NCI-H526 (cell line): ENCODE results near the gene TBL1Y.
"Not testable (repeated sequence)": the region's sequence is repeated elsewhere in the genome, so short reads cannot be mapped to it uniquely, and the experiment has no call there.

Source experiments
- DNase-seq, 2 experiments: peaks; one replicate each; lab custom pipeline; 2025; lab: John Stamatoyannopoulos, UW

TBL1Y gene

DNA sequence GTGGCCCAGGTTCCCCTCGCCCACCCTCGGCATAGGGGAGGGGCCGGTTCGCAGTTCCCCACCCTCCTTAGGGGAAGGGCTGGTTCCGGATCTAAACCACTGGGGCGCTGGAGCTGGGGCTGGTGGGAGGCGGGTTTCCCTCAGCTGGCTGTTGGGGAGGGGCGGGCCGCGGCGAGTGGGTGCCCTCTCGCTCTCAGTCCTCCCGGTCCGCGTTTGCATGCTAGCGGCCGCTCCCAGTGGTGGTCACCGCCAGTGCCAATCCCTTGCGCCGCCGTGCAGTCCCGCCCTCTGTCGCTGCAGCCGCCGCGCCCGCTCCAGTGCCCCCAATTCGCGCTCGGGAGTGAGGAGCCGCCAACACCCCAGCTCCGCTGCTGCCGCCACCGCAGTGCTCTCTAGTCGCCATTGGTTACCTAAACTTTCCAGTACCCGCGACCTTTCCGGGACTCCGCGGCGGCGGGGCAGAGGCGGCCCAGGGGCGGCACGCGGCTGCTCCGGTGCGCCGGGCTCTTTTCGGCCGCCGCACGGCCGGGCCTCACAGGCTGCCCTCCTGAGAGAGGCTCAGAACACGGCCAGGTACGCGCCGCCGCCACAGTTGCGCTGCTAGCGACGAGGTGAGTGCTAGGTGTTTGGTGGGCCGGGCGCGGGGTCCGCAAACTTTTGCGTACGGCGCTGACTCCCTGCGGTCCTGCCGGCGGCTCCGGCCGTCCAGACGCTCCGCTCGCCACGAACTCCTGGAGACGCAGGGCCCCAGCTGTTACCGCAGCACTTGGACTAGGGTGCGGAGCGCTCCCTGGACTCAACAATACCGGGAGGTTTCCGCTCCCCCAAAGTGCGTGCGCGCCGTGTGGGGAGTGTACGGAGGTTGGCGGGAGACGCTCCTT, at the start of gene TBL1Y:
Gene TBL1Y (plus strand): TSS at position 326 of the 881 bp plus-strand sequence. CDS start 114,388 bp downstream, outside the sequence.
- DNase-seq: peak in 1 of 2 experiments; percentile 0

DNA sequence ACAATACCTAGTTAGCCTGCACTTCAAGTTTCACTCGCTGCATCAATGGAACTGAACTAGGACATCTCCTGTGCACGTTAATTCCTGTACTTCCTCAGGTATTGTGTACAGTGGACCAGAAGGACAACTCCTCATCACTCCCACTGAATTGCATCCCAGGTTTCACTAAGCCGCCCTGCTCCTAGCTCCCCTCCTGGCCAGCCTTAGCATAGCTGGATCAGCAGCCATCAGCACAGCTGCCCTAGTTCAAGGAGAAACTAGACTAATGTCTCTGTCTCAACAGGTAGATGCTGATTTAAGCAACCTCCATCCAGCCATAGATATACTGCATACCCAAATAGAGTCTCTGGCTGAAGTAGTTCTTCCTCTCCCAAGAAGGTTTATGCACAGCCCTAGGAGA, 16.0 kb upstream of the TBL1Y start:
- DNase-seq: no peak

DNA sequence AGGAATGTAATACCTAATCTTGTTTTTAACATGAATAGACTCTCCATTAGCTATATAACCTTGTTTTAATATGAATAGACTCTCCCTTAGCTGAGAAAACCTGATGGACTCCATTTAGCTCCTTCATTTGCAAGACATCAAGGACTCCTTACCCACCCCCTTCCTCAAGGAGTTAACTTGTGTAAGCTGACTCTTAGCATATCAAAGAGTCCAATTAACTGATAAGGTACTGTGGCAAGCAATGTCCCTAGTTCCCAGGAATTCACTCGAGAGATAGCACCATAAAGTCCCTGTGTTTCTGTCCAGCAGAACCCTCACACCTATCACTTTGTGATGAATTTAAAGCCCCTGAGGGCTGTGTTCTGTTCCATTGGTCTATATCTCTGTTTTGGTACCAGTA, 15.3 kb upstream of the TBL1Y start:
- no peak for DNase-seq

DNA sequence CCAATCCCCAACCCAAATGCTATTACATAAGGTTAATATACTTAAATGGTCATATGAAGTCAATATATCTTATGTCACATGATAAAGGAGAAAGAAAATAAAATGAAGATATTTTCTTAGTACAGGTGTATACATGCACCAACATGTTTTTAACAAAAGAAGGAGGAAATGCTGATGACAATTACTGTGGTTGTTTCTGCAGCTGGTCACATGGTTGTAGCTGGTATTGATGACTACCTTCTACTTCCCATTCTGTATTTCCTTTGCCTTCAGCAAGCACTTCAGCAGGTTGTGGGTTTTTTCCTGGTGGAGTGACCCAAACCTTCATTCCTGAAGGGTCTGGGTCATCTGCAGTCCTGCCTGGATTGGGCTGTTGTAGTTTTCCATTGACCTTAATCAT, 8.4 kb upstream of the TBL1Y start:
- DNase-seq: not testable (repeated sequence)

DNA sequence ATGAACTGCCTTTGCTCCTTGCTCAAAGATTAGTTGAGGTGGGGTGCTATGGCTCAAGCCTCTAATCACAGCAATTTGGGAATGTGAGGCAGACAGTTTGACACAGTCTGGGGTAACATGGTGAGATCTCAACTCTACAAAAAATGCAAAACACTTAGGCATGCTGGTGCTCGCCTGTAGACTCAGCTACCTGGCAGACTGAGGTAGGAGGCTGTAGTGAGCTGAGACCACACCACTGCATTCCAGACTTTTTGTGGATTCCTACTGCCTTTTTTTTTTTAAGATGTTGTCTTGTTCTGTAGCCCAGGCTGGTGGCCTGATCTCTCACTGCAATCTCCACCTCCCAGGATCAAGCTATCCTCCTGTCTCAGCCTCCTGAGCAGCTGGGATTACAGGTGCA, 2.9 kb upstream of the TBL1Y start:
- no peak for DNase-seq

DNA sequence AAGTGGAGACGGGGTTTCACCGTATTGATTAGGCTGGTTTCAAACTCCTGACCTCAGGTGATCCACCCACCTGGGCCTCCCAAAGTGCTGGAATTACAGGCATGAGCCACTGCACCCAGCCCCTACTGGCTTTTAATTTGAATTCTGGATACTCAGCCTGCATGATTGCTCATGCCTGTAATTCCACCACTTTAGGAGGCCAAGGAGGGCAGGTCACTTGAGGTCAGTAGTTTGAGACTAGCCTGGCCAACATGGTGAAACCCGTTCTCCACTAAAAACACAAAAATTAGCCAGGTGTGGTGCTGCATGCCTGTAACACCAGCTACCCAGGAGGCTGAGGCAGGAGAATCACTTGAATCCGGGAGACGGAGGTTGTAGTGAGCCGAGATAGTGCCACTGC, 2.5 kb upstream of the TBL1Y start:
- not testable (repeated sequence) for DNase-seq

DNA sequence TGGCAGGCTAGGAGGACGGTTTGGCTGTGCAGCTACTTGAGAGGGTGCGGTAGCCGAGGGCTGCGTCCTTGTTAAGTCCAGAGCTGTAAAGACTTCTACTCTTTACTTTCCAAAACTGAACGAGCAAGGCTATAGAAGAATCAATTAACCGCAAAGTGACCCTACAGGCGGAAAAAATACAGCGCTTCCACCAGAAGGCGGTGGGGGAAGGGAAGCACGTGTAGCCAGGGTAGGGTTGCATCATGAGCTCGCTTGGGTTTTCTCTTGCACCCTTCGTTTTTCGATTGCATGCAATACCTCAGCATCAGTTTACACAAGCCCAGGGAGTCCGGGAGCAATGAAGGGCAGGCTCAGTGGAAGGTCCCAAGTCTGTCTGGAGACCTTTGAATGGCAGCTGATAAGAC, 1.4 kb upstream of the TBL1Y start:
- peak in 1 of 2 experiments; percentile 2 for DNase-seq

DNA sequence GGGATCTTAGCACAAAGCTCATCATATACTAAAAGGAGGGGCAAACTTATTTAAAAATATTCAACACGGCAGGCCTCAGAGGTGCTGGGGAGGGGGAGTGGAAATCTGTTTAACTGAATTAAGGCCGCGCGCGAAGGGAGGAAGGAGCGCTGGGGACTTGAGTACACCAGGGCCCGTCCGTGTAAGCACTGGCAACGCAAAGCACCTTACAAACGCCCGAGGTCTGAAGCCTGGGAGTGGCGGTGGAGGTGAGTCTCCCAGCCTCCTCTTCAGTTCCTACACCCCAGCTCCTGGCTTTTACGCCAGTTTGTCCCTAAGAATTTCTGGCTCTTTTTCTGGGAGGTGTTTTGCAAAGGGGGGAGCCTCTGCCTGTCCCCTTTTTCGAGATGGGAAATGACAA, 641 bp upstream of the TBL1Y start:
- DNase-seq: peak in 1 of 2 experiments; percentile 0

DNA sequence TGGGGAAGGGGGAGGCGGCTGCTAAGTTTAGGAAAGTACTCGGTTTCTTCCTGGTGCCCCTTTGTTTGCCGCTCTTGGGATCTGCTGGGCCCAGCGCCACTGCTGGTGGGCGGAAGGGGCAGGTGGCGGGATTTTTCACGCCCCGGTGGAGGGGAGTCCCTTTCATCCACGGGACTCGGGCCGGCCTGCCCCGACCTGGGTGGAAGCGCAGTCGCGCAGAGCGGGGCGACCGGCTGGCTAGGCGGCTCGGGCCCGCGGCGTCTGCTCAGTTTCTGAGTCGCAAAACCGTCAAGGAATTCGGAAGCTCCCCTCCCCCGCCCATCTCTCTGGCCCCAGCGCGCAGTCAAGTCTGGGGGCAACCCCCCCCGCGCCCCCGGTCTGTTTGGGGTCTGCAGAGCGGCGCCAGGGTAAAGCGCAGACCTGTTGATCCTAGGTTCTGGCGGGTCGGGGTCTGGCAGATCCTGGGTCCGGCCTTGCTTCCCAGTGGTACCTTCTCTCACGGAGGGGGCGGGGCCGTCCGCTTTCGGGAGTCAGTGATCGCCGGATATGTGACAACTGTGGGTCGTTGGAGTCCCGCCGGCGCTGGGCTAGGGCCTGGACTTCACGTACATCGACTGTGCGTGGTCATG, 870 bp downstream of the TBL1Y start, which contains the start of gene AMELY:
Gene AMELY (minus strand): TSS at position 500 of the 629 bp plus-strand sequence. CDS start 39,144 bp downstream, outside the sequence.
- peak in 1 of 2 experiments; percentile 0 for DNase-seq

DNA sequence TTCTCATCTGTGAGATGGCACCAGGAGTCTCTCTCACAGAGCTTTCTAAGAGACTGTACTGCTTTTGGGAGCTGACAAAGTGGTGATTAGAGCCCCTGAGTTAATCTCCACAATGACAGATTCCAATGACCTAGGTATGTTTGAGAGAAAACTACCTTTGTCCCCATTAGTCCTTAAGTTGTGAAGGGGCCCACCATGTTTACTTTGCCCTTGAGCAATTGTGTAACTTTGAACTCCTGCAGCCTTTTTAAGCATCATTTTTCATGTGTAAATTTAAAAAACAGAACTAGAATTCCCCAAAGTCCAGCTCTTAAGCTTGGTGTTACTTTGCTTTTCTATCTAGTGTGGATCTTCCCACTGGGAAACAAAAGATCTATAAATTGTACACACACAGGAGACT, 2.9 kb downstream of the TBL1Y start:
- DNase-seq: no peak

DNA sequence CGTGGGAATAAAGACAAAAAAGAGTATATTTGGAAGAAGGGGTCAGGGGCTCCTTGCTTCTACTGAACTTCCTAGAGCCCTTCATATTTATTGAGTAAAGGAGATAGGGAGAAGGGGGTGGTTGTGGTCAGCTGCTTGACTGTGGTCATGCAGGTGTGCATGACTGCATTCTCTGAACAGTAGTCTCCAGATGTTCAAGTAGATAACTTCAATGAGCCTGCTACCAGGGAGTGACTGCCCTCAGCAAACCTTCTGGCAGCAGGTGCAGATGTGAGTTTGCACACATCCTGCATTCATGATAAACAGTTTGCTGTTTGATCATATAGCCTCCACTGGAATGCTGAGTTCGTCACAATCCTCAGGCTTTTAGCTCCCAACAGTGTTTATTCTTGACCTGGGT, 10.6 kb downstream of the TBL1Y start:
- DNase-seq: no peak

DNA sequence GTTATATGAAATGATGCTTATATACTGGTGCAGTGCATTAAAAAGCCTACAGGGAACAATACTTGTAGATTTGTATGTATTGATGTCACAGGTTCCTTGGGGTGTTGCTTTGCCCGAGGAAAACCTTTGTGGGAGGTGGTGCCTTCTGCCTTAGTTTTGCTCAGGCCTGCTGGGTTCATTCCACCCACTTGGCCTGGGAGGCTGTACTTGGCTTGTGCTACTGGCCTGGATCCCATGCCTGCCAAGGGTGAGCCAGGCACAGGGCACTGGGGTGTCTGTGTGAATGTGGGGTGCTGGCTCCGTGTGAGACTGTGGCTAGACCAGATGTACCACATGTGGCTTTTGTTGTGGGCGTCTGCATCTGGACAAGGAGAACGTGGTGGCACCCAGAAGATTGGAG, 17.8 kb downstream of the TBL1Y start:
- DNase-seq: no peak

DNA sequence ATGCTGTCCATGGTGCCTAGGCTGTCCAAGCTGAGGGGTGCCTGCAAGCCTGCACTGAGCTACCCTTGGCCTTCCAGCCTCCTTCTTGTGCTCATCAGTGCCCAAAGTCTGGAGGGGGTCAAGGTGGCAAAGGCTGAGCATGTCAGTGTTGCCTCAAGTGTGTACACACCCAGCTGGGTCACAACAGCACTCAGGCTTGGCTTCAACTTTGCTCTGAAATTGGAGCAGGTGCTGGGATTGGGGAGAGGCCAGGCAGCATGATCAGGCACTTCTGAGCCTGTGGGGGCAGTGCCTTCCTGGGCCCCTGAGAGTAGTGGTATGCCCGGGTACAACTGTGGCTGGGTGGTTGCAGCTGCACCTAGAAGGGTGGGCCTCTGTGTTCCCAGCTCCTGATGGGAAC, 18.7 kb downstream of the TBL1Y start:
- no peak for DNase-seq

DNA sequence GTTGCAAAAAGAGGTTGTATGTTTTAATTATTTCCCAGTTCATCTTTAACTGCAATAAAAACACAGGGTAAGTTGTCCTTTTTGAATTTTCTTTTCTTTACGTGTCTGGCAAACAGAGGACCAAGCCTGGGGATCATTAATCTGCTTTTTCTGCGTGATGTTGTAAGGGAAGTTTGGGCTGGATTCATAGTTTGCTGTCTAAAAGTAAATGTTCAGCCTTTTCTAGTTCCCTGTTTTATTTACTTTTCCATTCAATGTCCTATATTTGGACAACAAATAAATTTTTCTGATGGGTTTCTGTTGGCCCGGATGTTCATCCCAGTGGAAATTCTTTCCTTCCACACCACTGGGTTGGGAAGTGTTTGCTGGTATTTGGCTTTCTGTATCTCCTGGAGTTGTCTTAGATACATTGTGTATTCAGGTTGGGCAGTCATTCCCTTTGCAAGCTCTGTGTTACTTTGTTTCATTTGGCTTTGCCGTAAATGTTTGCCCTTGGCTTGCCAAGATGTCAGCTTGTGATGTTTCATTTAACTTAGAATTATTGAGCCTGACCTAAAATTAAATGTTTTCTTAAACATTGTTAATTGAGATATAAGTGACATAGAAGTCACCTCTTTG, 21.4 kb downstream of the TBL1Y start:
- DNase-seq: no peak

DNA sequence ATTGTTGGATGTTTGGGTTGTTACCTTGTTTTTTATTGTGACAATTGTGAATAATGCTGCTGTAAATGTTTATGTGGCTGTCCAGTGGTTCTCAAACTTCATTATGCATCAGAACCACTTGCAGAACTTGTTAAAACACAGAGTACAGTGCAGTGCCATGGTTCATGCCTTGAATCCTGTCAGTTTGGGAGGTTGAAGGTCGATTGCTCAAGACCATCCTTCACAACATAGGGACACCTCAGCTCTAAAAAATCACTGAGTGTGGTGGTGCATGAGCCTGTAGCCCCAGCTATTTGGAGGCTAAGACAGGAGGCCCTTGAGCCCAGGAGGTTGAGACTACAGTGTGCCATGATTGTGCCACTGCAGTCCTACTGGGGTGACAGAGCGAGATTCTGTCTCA, 25.0 kb downstream of the TBL1Y start:
- no peak for DNase-seq

DNA sequence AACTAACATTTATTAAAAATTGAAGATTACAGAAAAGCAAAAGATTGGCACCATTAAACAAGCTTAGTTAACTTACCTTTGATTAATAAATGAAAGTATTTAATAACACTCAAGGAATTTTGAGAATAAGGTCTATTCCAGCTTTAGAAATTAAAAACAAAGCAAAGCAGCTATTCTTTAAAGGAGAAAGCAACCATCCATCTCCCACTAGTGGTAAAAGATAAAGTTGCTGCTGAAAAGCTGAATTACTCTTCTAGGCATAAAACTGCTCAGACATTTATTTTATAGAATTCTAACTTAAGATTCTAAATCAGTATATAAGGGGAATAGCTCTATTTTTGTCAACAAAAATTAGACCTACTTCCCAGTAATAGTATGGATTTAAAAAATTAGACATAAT, 37.2 kb downstream of the TBL1Y start:
- no peak for DNase-seq

DNA sequence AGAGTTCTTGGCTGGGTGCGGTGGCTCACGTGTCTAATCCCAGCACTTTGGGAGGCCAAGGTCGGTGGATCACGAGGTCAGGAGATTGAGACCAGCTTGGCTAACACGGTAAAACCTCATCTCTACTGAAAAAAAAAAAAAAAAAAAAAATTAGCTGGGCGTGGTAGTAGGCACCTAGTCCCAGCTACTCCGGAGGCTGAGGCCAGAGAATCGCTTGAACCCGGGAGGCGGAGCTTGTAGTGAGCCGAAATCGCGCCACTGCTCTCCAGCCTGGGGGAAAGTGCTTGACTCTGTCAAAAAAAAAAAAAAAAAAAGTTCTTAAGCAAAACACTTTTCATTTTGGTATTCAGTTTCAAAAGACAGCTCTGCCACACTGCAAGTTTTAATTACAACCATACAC, 37.9 kb downstream of the TBL1Y start:
- DNase-seq: no peak

DNA sequence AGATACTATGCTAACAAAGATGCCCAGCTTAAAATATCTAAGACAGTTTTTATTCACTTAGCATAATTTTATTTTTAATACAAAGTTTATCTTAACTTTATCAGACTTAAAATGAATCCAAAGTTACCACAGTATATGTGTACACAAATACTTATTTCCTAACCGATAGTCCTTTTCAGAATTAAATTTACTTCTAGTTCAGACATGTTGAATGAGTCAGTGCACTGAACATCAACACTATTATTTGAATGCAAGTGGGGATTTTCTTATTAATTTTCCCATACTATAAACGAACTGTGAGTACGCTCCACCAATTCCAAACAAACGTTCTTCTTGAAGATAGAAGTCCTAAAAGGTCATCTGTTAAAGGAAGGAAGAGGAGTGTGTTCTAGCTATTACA, 39.5 kb downstream of the TBL1Y start:
- no peak for DNase-seq

DNA sequence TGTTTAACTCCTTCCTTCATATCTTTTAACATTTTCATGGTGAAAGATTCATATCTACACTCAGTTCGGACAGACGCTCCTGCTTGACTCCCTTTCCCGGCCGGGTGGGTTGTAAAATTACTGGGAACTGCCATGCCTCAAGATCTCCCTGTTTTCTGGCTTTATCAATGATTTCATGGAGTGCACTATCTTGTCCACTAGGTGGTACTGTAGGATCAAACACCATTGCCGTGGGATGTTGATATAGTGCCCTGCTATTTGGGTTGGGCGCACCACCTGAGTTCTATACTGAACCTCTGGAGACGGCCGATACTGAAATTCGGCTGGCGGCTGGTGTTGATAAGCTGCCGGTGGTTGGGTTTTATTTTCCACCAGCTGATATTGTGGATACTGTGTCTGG, 54.2 kb downstream of the TBL1Y start:
- peak; percentile 1 to 33 for DNase-seq

DNA sequence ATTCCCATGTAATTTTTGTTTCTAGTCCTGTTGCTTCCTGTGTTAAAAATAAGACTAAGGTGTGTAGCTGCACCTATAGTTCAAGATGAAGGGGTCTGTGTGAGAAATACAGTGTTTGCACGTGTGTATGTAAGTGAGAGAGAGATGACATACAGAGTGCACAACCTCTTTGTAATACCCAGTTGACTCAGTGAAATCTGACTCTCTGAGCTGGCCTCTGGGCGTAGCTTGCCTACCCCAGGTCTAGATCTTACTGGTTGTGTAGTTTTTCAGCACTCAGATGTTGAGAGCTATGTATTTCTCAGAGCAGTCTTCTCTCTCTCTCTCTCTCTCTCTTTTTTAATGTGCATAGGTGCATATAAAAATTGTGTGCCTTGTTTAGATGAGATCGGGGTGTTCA, 56.0 kb downstream of the TBL1Y start:
- no peak for DNase-seq

DNA sequence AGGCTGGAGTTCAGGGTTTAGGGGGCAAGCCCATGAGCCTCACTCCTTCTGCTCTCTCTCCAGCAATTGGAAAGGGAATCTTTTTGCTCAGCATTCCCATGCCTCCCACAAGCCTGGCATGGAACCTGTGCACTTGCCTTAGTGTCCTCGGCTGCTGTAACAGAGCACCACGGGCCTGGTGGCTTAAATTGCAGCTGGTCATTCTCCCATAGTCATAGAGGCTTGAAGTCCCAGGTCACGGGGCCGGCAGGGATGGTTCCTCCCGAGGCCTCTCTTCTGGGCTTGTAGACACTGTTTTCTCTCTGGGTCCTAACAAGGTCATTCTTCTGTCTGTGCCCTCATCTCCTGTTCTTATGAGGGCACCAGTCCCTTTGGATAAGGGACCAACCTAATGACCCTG, 57.2 kb downstream of the TBL1Y start:
- DNase-seq: no peak

DNA sequence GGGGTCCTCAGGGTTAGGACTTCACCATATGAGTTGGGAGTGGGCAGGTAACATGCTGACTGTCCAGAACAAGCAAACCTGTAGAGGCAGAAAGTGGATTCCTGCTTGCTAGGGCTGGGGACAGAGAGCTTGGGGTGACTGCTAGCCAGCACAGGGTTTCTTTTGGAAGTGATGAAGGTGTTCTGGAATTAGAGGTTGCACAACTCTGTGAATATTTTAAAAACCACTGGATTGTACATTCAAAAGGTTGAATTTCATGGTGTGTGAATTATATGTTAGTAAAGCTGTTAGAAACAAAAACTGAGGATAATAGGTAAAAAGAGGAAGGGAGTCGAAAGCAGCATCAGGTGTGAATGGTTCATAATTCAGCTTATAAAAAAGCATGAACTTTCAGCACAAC, 57.7 kb downstream of the TBL1Y start:
- DNase-seq: no peak
